Glutamatergic neuron (in vitro differentiated cells): ENCODE data around the gene ENKD1. TPM values are rescaled to one million over a fixed set of nuclear protein-coding genes. Genes with fewer than 3 reads are reported as not detected.
A peak's percentile ranks its signal among the peaks of the same experiment; 100 is the strongest.

Experiments used
- DNase-seq: peaks from one replicate; pipeline ENCODE4 v3.0.0; 2022
- H3K27ac Mint-ChIP-seq: one replicate; pipeline ENCODE4 v1.8.0; 2020; ENCODE audit warnings: mild to moderate bottlenecking, mixed read lengths, inconsistent platforms; ENCODE audit not compliant: unreplicated experiment
- H3K27me3 Mint-ChIP-seq: one replicate; pipeline ENCODE4 v1.8.0; 2020; ENCODE audit warnings: mild to moderate bottlenecking, moderate library complexity, mixed read lengths, inconsistent platforms; ENCODE audit not compliant: unreplicated experiment
- H3K36me3 Mint-ChIP-seq: one replicate; pipeline ENCODE4 v1.8.0; 2020; ENCODE audit warnings: mild to moderate bottlenecking, mixed read lengths, inconsistent platforms; ENCODE audit not compliant: unreplicated experiment
- H3K4me1 Mint-ChIP-seq: one replicate; pipeline ENCODE4 v1.8.0; 2020; ENCODE audit warnings: mild to moderate bottlenecking, low read depth, mixed read lengths, inconsistent platforms; ENCODE audit not compliant: unreplicated experiment
- H3K4me3 Mint-ChIP-seq: one replicate; pipeline ENCODE4 v1.8.0; 2020; ENCODE audit warnings: mild to moderate bottlenecking, mixed read lengths, inconsistent platforms; ENCODE audit not compliant: unreplicated experiment
- H3K9me3 Mint-ChIP-seq: one replicate; pipeline ENCODE4 v1.8.0; 2020; ENCODE audit warnings: mild to moderate bottlenecking, moderate library complexity, mixed read lengths, inconsistent platforms; ENCODE audit not compliant: unreplicated experiment
- CTCF ChIP-seq: fragments of 200-600 bp; sonication (generic); IDR thresholded peaks from one replicate; pipeline ENCODE4 v1.5.0; 2021; ENCODE audit not compliant: partially characterized antibody, unreplicated experiment
- total RNA-seq: library from RNA; stranded (reverse); fragmentation: NEBNext Ultra II Directional; extraction: Animal tissue kit (Norgen Biotek cat#: 25700); gene quantifications from one replicate; pipeline ENCODE4 v1.2.1, GENCODE V29; 2021; ENCODE audit not compliant: unreplicated experiment

The ENKD1 gene
- total RNA-seq, 1 donor from 2014 or later: 19.0 TPM

GRCh38 chr16:67641779-67642708 is 24.5 kb downstream of the ENKD1 start:
- Mint-ChIP-seq H3K9me3 (peaks cover 6% of the 10 kb centered on the region), H3K4me1 (no peaks in the 10 kb centered on the region), H3K4me3 (no peak overlapping the region), H3K27me3 (peaks cover 7% of the 10 kb centered on the region), H3K27ac (no peak overlapping the region), H3K36me3 (no peaks in the 10 kb centered on the region)
- DNase-seq: no peak
- no peak for TF ChIP-seq CTCF

GRCh38 chr16:67637625-67638024 is 28.9 kb downstream of the ENKD1 start:
- TF ChIP-seq CTCF: no peak
- no peak for DNase-seq
- H3K9me3 Mint-ChIP-seq: peaks cover 3% of the 10 kb centered on the region
- peaks cover 2% of the 10 kb centered on the region for H3K27me3 Mint-ChIP-seq
- H3K4me1 Mint-ChIP-seq: no peaks in the 10 kb centered on the region
- H3K36me3 Mint-ChIP-seq: no peaks in the 10 kb centered on the region
- no peak overlapping the region for H3K4me3 Mint-ChIP-seq
- no peak overlapping the region for H3K27ac Mint-ChIP-seq

GRCh38 chr16:67636713-67637112 is 29.8 kb downstream of the ENKD1 start:
- no peaks in the 10 kb centered on the region for H3K36me3 Mint-ChIP-seq
- no peak for TF ChIP-seq CTCF
- DNase-seq: no peak
- peaks cover 2% of the 10 kb centered on the region for H3K27me3 Mint-ChIP-seq
- peaks cover 3% of the 10 kb centered on the region for H3K9me3 Mint-ChIP-seq
- H3K4me3 Mint-ChIP-seq: no peak overlapping the region
- H3K27ac Mint-ChIP-seq: no peak overlapping the region
- no peaks in the 10 kb centered on the region for H3K4me1 Mint-ChIP-seq

GRCh38 chr16:67632415-67633172 is 34.0 kb downstream of the ENKD1 start:
- DNase-seq: no peak
- no peaks in the 10 kb centered on the region for H3K27me3 Mint-ChIP-seq
- no peaks in the 10 kb centered on the region for H3K36me3 Mint-ChIP-seq
- no peak for TF ChIP-seq CTCF
- no peaks in the 10 kb centered on the region for H3K4me1 Mint-ChIP-seq
- no peaks in the 10 kb centered on the region for H3K9me3 Mint-ChIP-seq
- peak overlapping the region; percentile 8 for H3K27ac Mint-ChIP-seq
- H3K4me3 Mint-ChIP-seq: no peak overlapping the region
